ENCODE results near the gene ZBTB8OS.

ZBTB8OS gene

GRCh38 chr1:32606565-32607371 lies 43.6 kb downstream of the ZBTB8OS start:
- no peak for DNase-seq

- no peak for DNase-seq
Measured at GRCh38 chr1:32605711-32606424, 44.5 kb downstream of the ZBTB8OS start.

GRCh38 chr1:32600034-32600433 lies 50.3 kb downstream of the ZBTB8OS start:
- no peak for DNase-seq

GRCh38 chr1:32592943-32593342 lies 57.4 kb downstream of the ZBTB8OS start:
- DNase-seq = no peak

- DNase-seq = no peak
Measured at GRCh38 chr1:32580348-32581017, 69.9 kb downstream of the ZBTB8OS start.
